ENCODE results near the gene CNN3.

- TF ChIP-seq CTCF (IDR thresholded peaks at IDR 0.05) (no peak), POLR2A (IDR thresholded peaks at IDR 0.05) (no peak)
Observed at GRCh38 chr1:94901841-94902240, 25.1 kb downstream of the CNN3 start.

Measured in uterus (tissue), 2 donors.